ENCODE data around the gene EML6. TPM values are rescaled to one million over a fixed set of nuclear protein-coding genes. Genes with fewer than 3 reads are reported as not detected.

The EML6 gene
- total and polyA plus RNA-seq, 2 experiments from 2014 or later, result 2.7 to 6.2 TPM

GRCh38 chr2:54958717-54959371 lies 235.4 kb downstream of the EML6 start:
- peaks cover 20% of the 10 kb centered on the region for H3K4me1 Mint-ChIP-seq
- Histone ChIP-seq H3K9me2 (ENCODE audit: insufficient read depth) (no peaks in the 10 kb centered on the region; the same call in 1 of the 2 replicates), H2AFZ (no peak overlapping the region), H3K4me2 (no peak overlapping the region), H3K4me1 (ENCODE audit: insufficient read depth) (peaks cover 13% of the 10 kb centered on the region; the same call in 1 of the 2 replicates), H3K4me3 (no peak overlapping the region), H4K20me1 (replicated peaks; ENCODE audit: insufficient read depth) (no peaks in the 10 kb centered on the region), H3K27me3 (ENCODE audit: insufficient read depth) (no peaks in the 10 kb centered on the region), H3K27ac (ENCODE audit: low read depth) (no peak overlapping the region), H3F3A (replicated peaks; ENCODE audit: low read depth) (no peaks in the 10 kb centered on the region), H3K36me3 (ENCODE audit: insufficient read depth) (no peaks in the 10 kb centered on the region), H3K79me2 (replicated peaks; ENCODE audit: insufficient read depth) (no peaks in the 10 kb centered on the region)
- TF ChIP-seq EZH2 (IDR thresholded peaks at IDR 0.05; ENCODE audit: low read depth, unreplicated experiment) (no peak), ETS1 (IDR thresholded peaks at IDR 0.05) (no peak), ZNF331 (CRISPR knock-in tag; IDR thresholded peaks at IDR 0.05; ENCODE audit: low read depth) (no peak), CREB1 (CRISPR knock-in tag; IDR thresholded peaks at IDR 0.05; ENCODE audit: low read depth) (no peak), EZH2phosphoT487 (IDR thresholded peaks at IDR 0.05; ENCODE audit: unreplicated experiment) (no peak), REST (IDR thresholded peaks at IDR 0.05; ENCODE audit: unreplicated experiment) (no peak), POLR2AphosphoS5 (IDR thresholded peaks at IDR 0.05; ENCODE audit: low read depth) (no peak), NANOG (IDR thresholded peaks at IDR 0.05; ENCODE audit: borderline replicate concordance) (no peak), ZNF114 (CRISPR knock-in tag; IDR thresholded peaks at IDR 0.05) (no peak), STAT1 (IDR thresholded peaks at IDR 0.05; ENCODE audit: unreplicated experiment) (no peak), JUNB (IDR thresholded peaks at IDR 0.05; ENCODE audit: unreplicated experiment) (no peak)
- no peak overlapping the region for H3K4me3 Mint-ChIP-seq
- no peak for DNase-seq (ENCODE audit: low spot score)
- H3K36me3 Mint-ChIP-seq (ENCODE audit: low read depth), result 0 out of 3 replicates have a peak, but pooled peaks cover 2% of the 10 kb centered on the region
- peaks cover 7% of the 10 kb centered on the region for H3K27me3 Mint-ChIP-seq (ENCODE audit: insufficient read depth, low read depth, poor library complexity)
- H3K9me3 Mint-ChIP-seq, result no peaks in the 10 kb centered on the region
- no peak for ATAC-seq
- no peak overlapping the region for H3K27ac Mint-ChIP-seq

- Mint-ChIP-seq H3K4me3 (no peak overlapping the region), H3K36me3 (ENCODE audit: low read depth) (0 out of 3 replicates have a peak, but pooled peaks cover 2% of the 10 kb centered on the region), H3K4me1 (peaks cover 29% of the 10 kb centered on the region), H3K27ac (no peak overlapping the region), H3K27me3 (ENCODE audit: insufficient read depth, low read depth, poor library complexity) (peaks cover 7% of the 10 kb centered on the region), H3K9me3 (no peaks in the 10 kb centered on the region)
- ATAC-seq, result no peak
- H3K9me2 ChIP-seq (ENCODE audit: insufficient read depth), result peaks cover 6% of the 10 kb centered on the region; the same call in 1 of the 2 replicates
- H3K4me3 ChIP-seq, result no peak overlapping the region
- H3K36me3 ChIP-seq (ENCODE audit: insufficient read depth), result no peaks in the 10 kb centered on the region
- DNase-seq (ENCODE audit: low spot score), result no peak
- no peaks in the 10 kb centered on the region for H3F3A ChIP-seq (replicated peaks; ENCODE audit: low read depth)
- no peak overlapping the region for H3K27ac ChIP-seq (ENCODE audit: low read depth)
- no peak overlapping the region for H2AFZ ChIP-seq
- H3K27me3 ChIP-seq (ENCODE audit: insufficient read depth), result no peaks in the 10 kb centered on the region
- no peaks in the 10 kb centered on the region for H3K79me2 ChIP-seq (replicated peaks; ENCODE audit: insufficient read depth)
- no peak overlapping the region for H3K4me2 ChIP-seq
- no peaks in the 10 kb centered on the region for H4K20me1 ChIP-seq (replicated peaks; ENCODE audit: insufficient read depth)
- peaks cover 22% of the 10 kb centered on the region; the same call in 1 of the 2 replicates for H3K4me1 ChIP-seq (ENCODE audit: insufficient read depth)
- TF ChIP-seq CTCF (conservative IDR thresholded peaks at IDR 0.05; ENCODE audit: low read depth in 2 of 2) (no peak), EZH2 (IDR thresholded peaks at IDR 0.05; ENCODE audit: low read depth, unreplicated experiment) (no peak), ZNF331 (CRISPR knock-in tag; IDR thresholded peaks at IDR 0.05; ENCODE audit: low read depth) (no peak), JUNB (IDR thresholded peaks at IDR 0.05; ENCODE audit: unreplicated experiment) (no peak), ETS1 (IDR thresholded peaks at IDR 0.05) (no peak), EZH2phosphoT487 (IDR thresholded peaks at IDR 0.05; ENCODE audit: unreplicated experiment) (no peak), CREB1 (CRISPR knock-in tag; IDR thresholded peaks at IDR 0.05; ENCODE audit: low read depth) (no peak), STAT1 (IDR thresholded peaks at IDR 0.05; ENCODE audit: unreplicated experiment) (no peak), ZNF114 (CRISPR knock-in tag; IDR thresholded peaks at IDR 0.05) (no peak), POLR2AphosphoS5 (IDR thresholded peaks at IDR 0.05; ENCODE audit: low read depth) (no peak)
Observed at GRCh38 chr2:54960164-54960563, 236.7 kb downstream of the EML6 start.

Measured in GM23338 (cell line).